ENCODE data around the gene SMURF2. TPM values are rescaled to one million over a fixed set of nuclear protein-coding genes. Genes with fewer than 3 reads are reported as not detected.

The SMURF2 gene
- total RNA-seq, 1 donor from 2014 or later: 24.6 TPM

DNA sequence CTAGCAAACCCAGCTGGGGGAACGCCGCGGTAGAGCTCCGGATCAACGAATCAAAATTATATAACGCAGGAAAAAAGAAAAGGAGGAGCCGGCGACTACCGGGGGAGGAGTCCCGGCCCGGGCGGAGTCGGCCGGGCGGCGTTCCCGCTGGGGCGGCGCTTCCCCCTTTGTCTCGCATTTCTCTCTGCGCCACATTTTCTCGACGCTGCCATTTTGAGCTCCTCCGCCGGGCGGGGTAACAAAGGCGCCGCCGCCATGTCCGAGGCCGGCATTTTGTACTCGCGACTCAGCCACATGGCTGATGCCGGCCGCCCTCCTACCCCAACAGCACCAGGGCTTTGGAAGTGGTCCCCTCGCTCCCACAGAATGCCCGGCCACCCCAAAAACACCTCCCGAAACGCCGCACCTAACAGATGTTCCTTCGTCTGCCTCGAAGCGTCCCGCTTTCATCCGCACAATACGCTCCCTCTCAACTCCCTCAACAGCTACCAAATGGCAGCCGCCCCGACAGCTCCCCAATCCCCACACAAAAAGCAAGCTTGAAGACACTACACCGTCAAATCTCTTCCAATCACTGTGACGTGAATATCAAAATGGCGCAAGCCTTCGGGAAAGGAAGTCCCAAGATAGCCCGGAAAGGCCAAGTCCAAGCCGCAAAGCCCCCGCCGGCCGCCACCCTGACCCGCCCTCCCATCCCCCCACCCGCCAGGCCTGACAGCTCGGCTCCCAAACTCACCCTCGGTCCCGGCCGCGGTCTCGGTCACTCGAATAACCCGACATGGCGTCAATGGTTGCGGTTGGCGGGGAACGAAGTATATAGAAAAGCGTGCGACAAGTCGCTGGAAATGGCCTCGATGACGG lies 156.5 kb downstream of the SMURF2 start:
- H3K4me3 ChIP-seq: peak overlapping the region; percentile 93
- Mint-ChIP-seq H3K27ac (peak overlapping the region; percentile 100), H3K4me3 (peak overlapping the region; percentile 100), H3K9me3 (no peaks in the 10 kb centered on the region), H3K36me3 (peaks cover 45% of the 10 kb centered on the region), H3K27me3 (ENCODE audit: insufficient read depth, low read depth) (peaks cover 12% of the 10 kb centered on the region), H3K4me1 (peaks cover 32% of the 10 kb centered on the region)
- peak overlapping the region; percentile 100 for H3K9ac ChIP-seq
- peak overlapping the region; percentile 96 for H3K4me2 ChIP-seq
- H4K20me1 ChIP-seq (ENCODE audit: low read depth): peaks cover 74% of the 10 kb centered on the region
- H3K79me2 ChIP-seq (ENCODE audit: low read depth): peaks cover 94% of the 10 kb centered on the region
- no peaks in the 10 kb centered on the region for H3K27me3 ChIP-seq
- peak; percentile 94 for DNase-seq (ENCODE audit: low spot score)
- peak overlapping the region; percentile 96 for H3K27ac ChIP-seq
- H3K4me1 ChIP-seq: peaks cover 20% of the 10 kb centered on the region
- no peaks in the 10 kb centered on the region for H3K9me3 ChIP-seq (ENCODE audit: low read depth)
- peaks cover 60% of the 10 kb centered on the region for H3F3A ChIP-seq (ENCODE audit: low read depth)
- H3K36me3 ChIP-seq: peaks cover 45% of the 10 kb centered on the region
- TF ChIP-seq, protein P1, sequence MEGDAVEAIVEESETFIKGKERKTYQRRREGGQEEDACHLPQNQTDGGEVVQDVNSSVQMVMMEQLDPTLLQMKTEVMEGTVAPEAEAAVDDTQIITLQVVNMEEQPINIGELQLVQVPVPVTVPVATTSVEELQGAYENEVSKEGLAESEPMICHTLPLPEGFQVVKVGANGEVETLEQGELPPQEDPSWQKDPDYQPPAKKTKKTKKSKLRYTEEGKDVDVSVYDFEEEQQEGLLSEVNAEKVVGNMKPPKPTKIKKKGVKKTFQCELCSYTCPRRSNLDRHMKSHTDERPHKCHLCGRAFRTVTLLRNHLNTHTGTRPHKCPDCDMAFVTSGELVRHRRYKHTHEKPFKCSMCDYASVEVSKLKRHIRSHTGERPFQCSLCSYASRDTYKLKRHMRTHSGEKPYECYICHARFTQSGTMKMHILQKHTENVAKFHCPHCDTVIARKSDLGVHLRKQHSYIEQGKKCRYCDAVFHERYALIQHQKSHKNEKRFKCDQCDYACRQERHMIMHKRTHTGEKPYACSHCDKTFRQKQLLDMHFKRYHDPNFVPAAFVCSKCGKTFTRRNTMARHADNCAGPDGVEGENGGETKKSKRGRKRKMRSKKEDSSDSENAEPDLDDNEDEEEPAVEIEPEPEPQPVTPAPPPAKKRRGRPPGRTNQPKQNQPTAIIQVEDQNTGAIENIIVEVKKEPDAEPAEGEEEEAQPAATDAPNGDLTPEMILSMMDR (IDR thresholded peaks at IDR 0.05): no peak
- TF ChIP-seq EZH2 (IDR thresholded peaks at IDR 0.05) (no peak), EZH2phosphoT487 (IDR thresholded peaks at IDR 0.05) (no peak)
- no peak overlapping the region for H2AFZ ChIP-seq (replicated peaks)

DNA sequence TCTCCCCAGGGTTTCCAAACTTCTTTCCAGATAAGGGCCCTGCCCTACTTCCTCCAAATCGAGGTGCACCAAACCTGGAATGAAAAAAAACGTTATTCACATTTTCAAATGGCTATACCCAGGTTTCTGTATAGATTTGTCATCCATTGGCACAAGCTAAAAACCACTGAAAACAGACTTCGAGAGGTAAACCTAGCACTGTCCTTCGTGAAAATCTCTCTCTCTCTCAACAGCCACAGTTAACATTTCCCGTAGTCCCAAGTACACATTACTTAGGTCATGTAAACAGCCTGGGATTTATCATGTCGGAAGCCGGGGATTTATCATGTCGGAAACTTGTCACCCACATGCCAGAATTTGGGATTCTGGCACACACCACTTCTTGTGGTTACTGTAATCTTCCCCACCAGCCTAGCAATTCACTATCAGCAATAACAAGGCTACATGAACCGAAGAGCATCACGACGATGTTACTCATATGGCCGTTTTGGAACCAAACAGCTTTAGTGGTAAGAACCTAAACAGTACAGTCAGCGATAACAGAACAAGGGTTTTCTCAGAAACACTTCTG lies 157.3 kb downstream of the SMURF2 start:
- TF ChIP-seq EZH2 (IDR thresholded peaks at IDR 0.05): no peak
- TF ChIP-seq, protein P1 (IDR thresholded peaks at IDR 0.05): no peak
- no peaks in the 10 kb centered on the region for H3K27me3 ChIP-seq
- H3K4me1 Mint-ChIP-seq: peaks cover 38% of the 10 kb centered on the region
- no peaks in the 10 kb centered on the region for H3K9me3 ChIP-seq (ENCODE audit: low read depth)
- no peak overlapping the region for H2AFZ ChIP-seq (replicated peaks)
- H3K27me3 Mint-ChIP-seq (ENCODE audit: insufficient read depth, low read depth): peaks cover 12% of the 10 kb centered on the region
- H3K4me3 ChIP-seq: peak overlapping the region; percentile 93
- H4K20me1 ChIP-seq (ENCODE audit: low read depth): peaks cover 76% of the 10 kb centered on the region
- peak overlapping the region; percentile 95 for H3K27ac Mint-ChIP-seq
- peaks cover 52% of the 10 kb centered on the region for H3K36me3 ChIP-seq
- H3K9ac ChIP-seq: peak overlapping the region; percentile 100
- peaks cover 46% of the 10 kb centered on the region for H3K36me3 Mint-ChIP-seq
- peaks cover 67% of the 10 kb centered on the region for H3F3A ChIP-seq (ENCODE audit: low read depth)
- DNase-seq (ENCODE audit: low spot score): no peak
- peaks cover 94% of the 10 kb centered on the region for H3K79me2 ChIP-seq (ENCODE audit: low read depth)
- H3K9me3 Mint-ChIP-seq: no peaks in the 10 kb centered on the region
- peak overlapping the region; percentile 100 for H3K4me3 Mint-ChIP-seq
- peak overlapping the region; percentile 39 for H3K27ac ChIP-seq
- peaks cover 20% of the 10 kb centered on the region for H3K4me1 ChIP-seq
- H3K4me2 ChIP-seq: peak overlapping the region; percentile 96

DNA sequence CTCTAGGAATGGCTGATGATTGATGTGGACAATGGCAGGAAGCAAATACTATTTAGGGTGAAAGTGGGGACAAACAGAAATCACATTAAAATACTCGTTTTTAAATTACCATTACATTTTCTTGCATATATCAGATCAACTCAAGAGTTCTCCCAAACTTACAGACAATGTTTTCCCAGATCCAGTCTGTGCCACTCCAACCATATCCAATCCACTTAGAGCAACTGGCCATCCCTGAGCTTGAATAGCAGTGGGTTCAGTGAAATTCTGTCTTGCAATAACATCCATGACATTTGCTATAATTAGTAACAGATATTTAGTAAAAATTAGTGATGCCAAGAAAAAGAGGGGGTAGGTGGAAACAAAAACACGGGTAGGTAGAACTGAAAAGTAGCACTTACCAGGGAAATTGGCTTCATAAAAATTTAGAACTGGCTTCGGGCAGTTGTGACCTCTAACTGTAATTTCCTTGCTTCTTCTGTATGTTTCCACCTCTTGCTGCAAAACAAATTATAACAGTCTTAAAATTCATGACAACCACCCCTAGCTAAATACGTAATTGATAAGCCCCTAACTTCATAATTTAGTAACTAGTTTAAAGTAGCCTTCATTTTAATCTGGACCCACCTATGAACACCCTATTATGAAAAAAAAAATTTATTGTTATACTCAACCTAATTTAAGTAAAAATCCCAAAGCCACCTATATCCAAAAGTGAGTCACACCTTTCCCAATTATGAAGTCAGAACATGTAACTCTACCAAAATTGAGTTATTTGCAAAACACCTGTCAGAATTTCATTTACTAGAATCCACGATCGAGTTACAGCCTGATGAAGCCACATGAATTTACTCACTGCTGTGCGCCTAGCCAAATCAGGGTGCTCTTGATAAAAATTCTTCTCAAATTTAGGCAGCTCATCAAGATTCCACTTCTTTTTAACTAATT lies 158.0 kb downstream of the SMURF2 start:
- peaks cover 75% of the 10 kb centered on the region for H3F3A ChIP-seq (ENCODE audit: low read depth)
- no peak for DNase-seq (ENCODE audit: low spot score)
- no peaks in the 10 kb centered on the region for H3K9me3 ChIP-seq (ENCODE audit: low read depth)
- H3K79me2 ChIP-seq (ENCODE audit: low read depth): peaks cover 93% of the 10 kb centered on the region
- H3K27ac ChIP-seq: no peak overlapping the region
- no peaks in the 10 kb centered on the region for H3K27me3 ChIP-seq
- peaks cover 26% of the 10 kb centered on the region for H3K4me1 ChIP-seq
- peaks cover 37% of the 10 kb centered on the region for H3K4me1 Mint-ChIP-seq
- H3K4me3 ChIP-seq: peak overlapping the region; percentile 93
- H3K27me3 Mint-ChIP-seq (ENCODE audit: insufficient read depth, low read depth): peaks cover 12% of the 10 kb centered on the region
- H3K27ac Mint-ChIP-seq: no peak overlapping the region
- peak overlapping the region; percentile 100 for H3K4me3 Mint-ChIP-seq
- peak overlapping the region; percentile 100 for H3K9ac ChIP-seq
- H3K36me3 Mint-ChIP-seq: peaks cover 50% of the 10 kb centered on the region
- peak overlapping the region; percentile 96 for H3K4me2 ChIP-seq
- peaks cover 59% of the 10 kb centered on the region for H3K36me3 ChIP-seq
- H2AFZ ChIP-seq (replicated peaks): no peak overlapping the region
- no peaks in the 10 kb centered on the region for H3K9me3 Mint-ChIP-seq
- peaks cover 78% of the 10 kb centered on the region for H4K20me1 ChIP-seq (ENCODE audit: low read depth)
- TF ChIP-seq, protein P1 (IDR thresholded peaks at IDR 0.05): no peak
- TF ChIP-seq EZH2 (IDR thresholded peaks at IDR 0.05) (no peak), EZH2phosphoT487 (IDR thresholded peaks at IDR 0.05) (no peak)

Data from neural progenitor cell (in vitro differentiated cells).